Measurements from ENCODE around the gene RNASE13.
"Not testable (repeated sequence)": the region's sequence is repeated elsewhere in the genome, so short reads cannot be mapped to it uniquely, and the experiment has no call there.

RNASE13 gene

GRCh38 chr14:21025371-21026273, 9.0 kb downstream of the RNASE13 start:
- DNase-seq (ENCODE audit: extremely low spot score, insufficient read length, low read depth), result no peak
- no peak for FAIRE-seq

- DNase-seq (ENCODE audit: extremely low spot score, insufficient read length, low read depth), result peak; percentile 30
Observed at GRCh38 chr14:21024585-21025370, 9.8 kb downstream of the RNASE13 start, which contains the start of gene NDRG2. Gene NDRG2, minus strand, starts transcription at chr14:21025061. Its CDS starts 1,746 bp downstream, at chr14:21023315.

GRCh38 chr14:21023817-21024584, 10.6 kb downstream of the RNASE13 start:
- FAIRE-seq (no peak), DNase-seq (ENCODE audit: extremely low spot score, insufficient read length, low read depth) (no peak)

More at GRCh38 chr14:21024585-21025370, 9.8 kb downstream of the RNASE13 start, which contains the start of gene NDRG2:
- FAIRE-seq, result no peak

GRCh38 chr14:21023174-21023573, 11.4 kb downstream of the RNASE13 start:
- no peak for FAIRE-seq
- no peak for DNase-seq (ENCODE audit: extremely low spot score, insufficient read length, low read depth)

GRCh38 chr14:21022686-21023085, 11.9 kb downstream of the RNASE13 start:
- DNase-seq (ENCODE audit: extremely low spot score, insufficient read length, low read depth) (no peak), FAIRE-seq (no peak)

GRCh38 chr14:21020977-21021545, 13.5 kb downstream of the RNASE13 start:
- DNase-seq (ENCODE audit: extremely low spot score, insufficient read length, low read depth) (no peak), FAIRE-seq (no peak)

GRCh38 chr14:21019366-21019765, 15.2 kb downstream of the RNASE13 start:
- DNase-seq (ENCODE audit: extremely low spot score, insufficient read length, low read depth) (no peak), FAIRE-seq (no peak)

- FAIRE-seq (no peak), DNase-seq (ENCODE audit: extremely low spot score, insufficient read length, low read depth) (no peak)
Observed at GRCh38 chr14:21018781-21019180, 15.8 kb downstream of the RNASE13 start.

- FAIRE-seq, result no peak
Observed at GRCh38 chr14:21018286-21018685, 16.3 kb downstream of the RNASE13 start.

GRCh38 chr14:21017528-21018245, 16.9 kb downstream of the RNASE13 start:
- DNase-seq (ENCODE audit: extremely low spot score, insufficient read length, low read depth), result no peak
- no peak for FAIRE-seq

More at GRCh38 chr14:21018286-21018685, 16.3 kb downstream of the RNASE13 start:
- no peak for DNase-seq (ENCODE audit: extremely low spot score, insufficient read length, low read depth)

- DNase-seq (ENCODE audit: extremely low spot score, insufficient read length, low read depth), result no peak
- FAIRE-seq, result no peak
Observed at GRCh38 chr14:21016413-21017190, 18.0 kb downstream of the RNASE13 start.

GRCh38 chr14:21015312-21015711, 19.3 kb downstream of the RNASE13 start:
- FAIRE-seq (no peak), DNase-seq (ENCODE audit: extremely low spot score, insufficient read length, low read depth) (no peak)

GRCh38 chr14:21014761-21015190, 19.8 kb downstream of the RNASE13 start:
- FAIRE-seq (peak; percentile 86), DNase-seq (ENCODE audit: extremely low spot score, insufficient read length, low read depth) (no peak)

GRCh38 chr14:21011136-21011535, 23.5 kb downstream of the RNASE13 start:
- DNase-seq (ENCODE audit: extremely low spot score, insufficient read length, low read depth) (no peak), FAIRE-seq (no peak)

- not testable (repeated sequence) for DNase-seq (ENCODE audit: extremely low spot score, insufficient read length, low read depth); FAIRE-seq
Observed at GRCh38 chr14:21009721-21010120, 24.9 kb downstream of the RNASE13 start.

GRCh38 chr14:21003788-21004346, 30.7 kb downstream of the RNASE13 start:
- FAIRE-seq (no peak), DNase-seq (ENCODE audit: extremely low spot score, insufficient read length, low read depth) (no peak)

GRCh38 chr14:21001218-21001617, 33.4 kb downstream of the RNASE13 start:
- DNase-seq (ENCODE audit: extremely low spot score, insufficient read length, low read depth) (no peak), FAIRE-seq (no peak)

GRCh38 chr14:20999591-20999990, 35.0 kb downstream of the RNASE13 start:
- FAIRE-seq (no peak), DNase-seq (ENCODE audit: extremely low spot score, insufficient read length, low read depth) (no peak)
